ENCODE results near the gene CHMP1B.

CHMP1B gene

DNA sequence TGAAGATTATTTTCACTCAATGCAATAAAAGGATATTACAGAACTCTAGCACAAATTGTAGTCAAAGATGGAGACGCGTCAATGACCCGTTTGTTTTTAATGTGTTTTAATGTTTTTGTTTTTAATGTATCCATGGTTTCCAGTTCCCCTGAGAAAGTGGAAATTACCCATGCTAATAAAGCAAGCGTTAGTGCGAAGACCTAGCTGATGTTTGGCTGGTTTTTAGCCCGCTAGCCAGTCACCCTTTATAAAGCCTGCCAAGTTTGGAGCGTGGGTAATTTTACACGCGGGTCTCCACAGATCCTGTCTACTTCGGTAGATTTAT is 430 bp upstream of the CHMP1B start:
- TF ChIP-seq GATA2 (IDR thresholded peaks at IDR 0.05; ENCODE audit: low read depth, low read length) (no peak), GATA3 (IDR thresholded peaks at IDR 0.05; ENCODE audit: low read depth, low read length) (no peak)

- TF ChIP-seq GATA3 (IDR thresholded peaks at IDR 0.05; ENCODE audit: low read depth, low read length) (no peak), GATA2 (IDR thresholded peaks at IDR 0.05; ENCODE audit: low read depth, low read length) (no peak)
These were observed 659 bp downstream of the CHMP1B start for GRCh38 chr18:11851806-11852337.

DNA sequence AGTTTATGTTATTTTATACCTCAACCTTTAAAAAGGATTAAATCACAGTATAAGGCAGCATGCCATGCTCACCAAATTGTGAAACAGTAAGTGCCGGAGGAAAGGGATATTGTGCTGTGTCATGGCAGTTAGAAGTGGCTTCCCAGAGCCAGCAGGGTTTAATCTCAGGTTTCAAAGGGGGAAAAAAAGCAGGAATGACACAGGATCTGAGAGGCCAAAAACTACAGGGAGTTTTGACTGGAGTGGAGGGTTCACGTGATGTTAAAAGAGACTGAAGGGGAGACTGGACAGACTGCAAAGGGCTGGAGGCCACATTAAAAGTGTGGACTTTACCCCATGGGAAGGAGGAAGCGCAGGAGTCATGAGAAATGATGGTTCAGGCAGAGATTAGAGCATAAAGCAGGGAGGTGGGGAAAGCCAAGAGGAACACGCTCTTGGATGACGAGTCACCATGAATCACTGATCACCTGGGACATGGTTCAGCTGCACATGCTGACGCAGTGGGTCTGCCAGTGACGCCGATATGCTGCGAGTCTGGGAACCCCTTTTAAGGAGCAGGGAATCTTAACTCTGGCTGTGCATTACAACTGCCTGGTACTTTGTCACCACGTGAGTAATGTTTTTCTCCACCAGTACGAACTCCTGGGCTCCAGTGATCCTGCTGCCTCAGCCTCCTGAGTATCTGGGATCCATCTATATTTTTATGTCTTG is 6.1 kb downstream of the CHMP1B start:
- TF ChIP-seq GATA3 (IDR thresholded peaks at IDR 0.05; ENCODE audit: low read depth, low read length) (no peak), GATA2 (IDR thresholded peaks at IDR 0.05; ENCODE audit: low read depth, low read length) (no peak)

GRCh38 chr18:11859282-11859830 is 8.1 kb downstream of the CHMP1B start:
- no peak for TF ChIP-seq GATA2 (IDR thresholded peaks at IDR 0.05; ENCODE audit: low read depth, low read length)

DNA sequence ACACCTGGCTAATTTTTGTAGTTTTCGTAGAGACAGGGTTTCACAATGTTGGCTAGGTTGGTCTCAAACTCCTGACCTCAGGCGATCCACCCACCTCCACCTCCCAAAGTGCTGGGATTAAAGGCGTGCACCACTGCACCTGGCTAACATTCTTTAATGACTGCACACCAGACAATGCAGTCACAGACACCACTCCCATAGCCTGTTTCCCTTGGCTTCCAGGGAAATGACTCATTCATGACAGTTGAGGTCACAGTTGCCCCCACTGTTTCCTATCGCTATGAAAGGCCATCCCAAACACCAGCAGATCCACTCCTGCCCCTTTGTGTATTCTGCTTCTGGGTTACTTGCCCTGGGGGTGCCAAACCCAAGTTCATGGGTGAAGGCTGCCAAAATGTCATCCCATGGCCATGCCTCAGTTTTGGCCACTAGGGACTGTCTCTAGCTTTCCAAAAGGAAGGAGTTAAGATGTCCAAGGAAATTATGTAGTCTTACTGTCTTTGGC is 8.7 kb downstream of the CHMP1B start:
- no peak for TF ChIP-seq GATA2 (IDR thresholded peaks at IDR 0.05; ENCODE audit: low read depth, low read length)
- TF ChIP-seq GATA3 (IDR thresholded peaks at IDR 0.05; ENCODE audit: low read depth, low read length) = no peak

DNA sequence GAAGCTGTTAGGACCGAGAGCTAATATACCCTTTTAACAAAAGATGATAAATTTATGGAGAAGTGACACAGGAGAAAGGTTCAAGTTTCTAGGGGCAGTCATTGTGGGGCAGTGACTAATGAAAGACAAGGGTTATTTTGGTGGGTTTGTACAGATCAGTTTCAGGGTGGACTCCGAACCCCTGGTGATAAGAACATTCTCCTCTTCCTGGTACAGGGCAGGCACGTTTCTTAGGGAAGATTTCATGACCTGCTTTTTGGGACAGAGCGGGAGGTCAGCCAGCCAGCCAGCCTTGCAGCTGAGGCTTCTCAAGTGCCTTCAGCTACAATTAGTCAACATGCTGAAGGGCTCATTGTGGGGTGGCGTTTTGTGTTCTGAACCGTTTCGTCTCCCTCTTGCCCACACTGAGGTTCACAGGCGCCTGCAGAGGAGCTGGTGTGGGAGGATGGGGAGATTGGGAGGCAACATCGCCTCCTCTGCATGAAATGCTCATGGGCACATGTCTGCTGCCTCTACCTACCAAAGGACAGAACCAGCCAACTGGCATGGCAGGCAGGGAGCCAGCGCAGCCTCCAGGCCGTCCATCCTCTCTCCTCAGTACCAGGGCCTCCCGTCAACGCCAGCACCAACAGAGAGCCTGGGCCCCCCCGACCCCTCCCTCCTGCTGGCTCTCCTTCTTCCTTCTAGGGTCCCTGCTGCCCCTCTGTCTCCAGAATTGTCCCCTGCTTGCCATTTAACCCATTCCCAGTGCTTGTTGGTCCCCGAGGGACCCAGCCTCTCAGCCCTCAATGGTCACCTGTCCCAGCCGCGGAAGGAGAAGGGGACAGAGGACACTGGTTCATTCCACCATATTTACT is 9.6 kb downstream of the CHMP1B start:
- TF ChIP-seq GATA3 (IDR thresholded peaks at IDR 0.05; ENCODE audit: low read depth, low read length) (no peak), GATA2 (IDR thresholded peaks at IDR 0.05; ENCODE audit: low read depth, low read length) (no peak)

GRCh38 chr18:11861583-11862288 is 10.5 kb downstream of the CHMP1B start:
- no peak for TF ChIP-seq GATA3 (IDR thresholded peaks at IDR 0.05; ENCODE audit: low read depth, low read length)

DNA sequence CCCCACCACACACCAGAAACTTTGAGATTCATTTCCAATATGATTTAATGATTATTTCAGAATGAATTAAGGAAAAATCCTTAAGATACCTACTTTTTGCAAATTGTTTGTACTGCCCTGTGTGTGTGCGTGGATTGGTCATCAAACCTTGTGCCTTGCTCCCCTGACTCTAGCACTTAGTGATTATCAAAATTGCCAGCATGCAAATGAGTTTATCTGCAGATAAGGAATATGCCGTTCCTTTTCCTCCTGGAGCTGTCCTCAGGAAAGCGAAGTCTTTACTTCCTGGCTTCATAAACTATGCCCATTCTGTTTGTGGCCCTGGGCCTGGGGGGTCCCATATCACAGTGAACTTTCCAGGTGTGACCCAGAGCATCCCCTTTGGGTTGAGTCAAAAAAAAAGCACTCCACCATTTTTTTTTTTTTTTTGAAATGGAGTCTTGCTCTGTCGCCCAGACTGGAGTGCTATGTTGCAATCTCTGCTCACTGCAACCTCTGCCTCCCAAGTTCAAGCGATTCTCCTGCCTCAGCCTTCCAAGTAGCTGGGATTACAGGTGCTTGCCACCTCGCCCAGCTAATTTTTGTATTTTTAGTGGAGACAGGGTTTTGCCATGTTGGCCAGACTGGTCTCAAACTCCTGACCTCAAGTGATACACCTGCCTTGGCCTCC is 11.4 kb downstream of the CHMP1B start:
- TF ChIP-seq GATA3 (IDR thresholded peaks at IDR 0.05; ENCODE audit: low read depth, low read length) (no peak), GATA2 (IDR thresholded peaks at IDR 0.05; ENCODE audit: low read depth, low read length) (no peak)

DNA sequence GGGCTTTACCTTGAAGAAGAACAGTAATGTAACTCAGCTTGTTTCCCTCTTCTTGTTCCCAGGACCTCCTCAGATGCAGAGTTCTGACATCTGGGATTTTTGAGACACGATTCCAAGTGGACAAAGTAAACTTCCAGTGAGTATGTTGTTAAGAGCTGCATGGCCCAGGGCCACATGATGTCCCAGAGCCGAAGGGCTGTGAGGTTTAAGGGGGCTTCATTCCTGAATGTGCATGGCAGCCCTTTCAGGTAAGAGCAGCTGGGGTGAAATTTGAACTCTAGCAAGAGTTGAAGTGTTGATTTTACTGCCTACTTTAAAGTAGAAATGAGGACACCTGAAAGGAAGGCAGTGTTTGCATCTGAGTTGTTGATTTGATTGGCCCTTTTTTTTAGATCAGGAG is 13.3 kb downstream of the CHMP1B start:
- no peak for TF ChIP-seq GATA3 (IDR thresholded peaks at IDR 0.05; ENCODE audit: low read depth, low read length)
- no peak for TF ChIP-seq GATA2 (IDR thresholded peaks at IDR 0.05; ENCODE audit: low read depth, low read length)

GRCh38 chr18:11865071-11865470 is 13.9 kb downstream of the CHMP1B start:
- TF ChIP-seq GATA2 (IDR thresholded peaks at IDR 0.05; ENCODE audit: low read depth, low read length) (no peak), GATA3 (IDR thresholded peaks at IDR 0.05; ENCODE audit: low read depth, low read length) (no peak)

DNA sequence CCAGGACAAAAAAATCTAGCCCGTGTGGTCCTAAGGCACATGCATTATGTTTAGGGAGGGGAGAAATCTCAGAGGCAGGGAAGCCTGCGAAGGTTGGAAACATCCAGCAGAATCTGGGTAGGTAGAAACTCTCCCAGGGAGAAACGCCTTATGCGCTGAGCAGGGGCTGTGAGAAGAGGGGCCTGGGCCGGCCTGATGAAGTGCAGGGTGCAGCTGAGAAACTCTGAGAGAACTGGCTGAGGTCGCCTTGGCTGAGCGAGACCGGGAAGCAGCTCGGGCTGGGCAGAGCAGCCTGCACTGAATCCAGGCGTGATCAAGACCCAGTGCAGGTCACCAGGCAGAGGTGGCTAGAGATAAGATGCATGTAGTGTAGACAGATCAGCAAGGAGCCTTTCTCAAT is 15.1 kb downstream of the CHMP1B start:
- TF ChIP-seq GATA3 (IDR thresholded peaks at IDR 0.05; ENCODE audit: low read depth, low read length) (no peak), GATA2 (IDR thresholded peaks at IDR 0.05; ENCODE audit: low read depth, low read length) (no peak)

GRCh38 chr18:11866764-11867163 is 15.6 kb downstream of the CHMP1B start:
- TF ChIP-seq GATA2 (IDR thresholded peaks at IDR 0.05; ENCODE audit: low read depth, low read length) (no peak), GATA3 (IDR thresholded peaks at IDR 0.05; ENCODE audit: low read depth, low read length) (no peak)

- TF ChIP-seq GATA3 (IDR thresholded peaks at IDR 0.05; ENCODE audit: low read depth, low read length) (no peak), GATA2 (IDR thresholded peaks at IDR 0.05; ENCODE audit: low read depth, low read length) (no peak)
These were observed 17.0 kb downstream of the CHMP1B start for GRCh38 chr18:11868230-11868629.
